ELR (cell line): ENCODE results near the gene FXYD3.

Experiments used
- DNase-seq: peaks from one replicate; pipeline ENCODE4 v3.0.0-alpha.2; 2015; ENCODE audit warnings: low read depth

The FXYD3 gene

GRCh38 chr19:35160629-35161433, 45.2 kb downstream of the FXYD3 start:
- DNase-seq: no peak

- no peak for DNase-seq
Observed at GRCh38 chr19:35161434-35161743, 45.8 kb downstream of the FXYD3 start.

GRCh38 chr19:35162471-35163326, 47.1 kb downstream of the FXYD3 start:
- peak; percentile 92 for DNase-seq

GRCh38 chr19:35164418-35164817, 48.8 kb downstream of the FXYD3 start:
- DNase-seq: peak; percentile 91

- no peak for DNase-seq
Observed at GRCh38 chr19:35165200-35166058, 49.8 kb downstream of the FXYD3 start.

GRCh38 chr19:35166100-35167063, 50.8 kb downstream of the FXYD3 start:
- no peak for DNase-seq

GRCh38 chr19:35167251-35168119, 51.9 kb downstream of the FXYD3 start:
- no peak for DNase-seq

- peak; percentile 81 for DNase-seq
Observed at GRCh38 chr19:35168196-35168595, 52.6 kb downstream of the FXYD3 start.

GRCh38 chr19:35169221-35169995, 53.8 kb downstream of the FXYD3 start:
- DNase-seq: no peak

- no peak for DNase-seq
Observed at GRCh38 chr19:35170359-35171061, 54.9 kb downstream of the FXYD3 start.

- no peak for DNase-seq
Observed at GRCh38 chr19:35171730-35172129, 56.1 kb downstream of the FXYD3 start.
